H1 (cell line): ENCODE measurements around the gene KSR2.

ENCODE experiments used
- CTCF ChIP-seq, 3 experiments: IDR thresholded peaks; 1 replicate in 2 of 3; 2 replicates in 1 of 3; pipeline versions ENCODE4 v1.5.1 to v1.6.1; 2011; ENCODE audit warnings: low read length in 3 of 3, mild to moderate bottlenecking in 3 of 3, inconsistent platforms in 2 of 3, low read depth in 1 of 3, moderate library complexity in 1 of 3; ENCODE audit not compliant: insufficient read depth in 1 of 3; ENCODE audit errors: control extremely low read depth in 1 of 3
- EP300 ChIP-seq, 2 experiments: IDR thresholded peaks; 1 replicate in 1 of 2; 2 replicates in 1 of 2; pipeline ENCODE4 v1.6.1; 2011 to 2012; ENCODE audit warnings: low read depth in 2 of 2, low read length in 2 of 2, mild to moderate bottlenecking in 2 of 2, borderline replicate concordance in 1 of 2, inconsistent platforms in 1 of 2, moderate library complexity in 1 of 2
- EZH2 ChIP-seq: fragments of 200-600 bp; sonication (generic); IDR thresholded peaks from 2 replicates; pipeline ENCODE4 v1.7.1; 2012; ENCODE audit warnings: low read depth, mild to moderate bottlenecking, moderate library complexity, low read length, inconsistent platforms; ENCODE audit not compliant: severe bottlenecking
- HDAC6 ChIP-seq: IDR thresholded peaks from one replicate; pipeline ENCODE4 v1.7.1; 2012; ENCODE audit warnings: low read depth, mild to moderate bottlenecking, inconsistent platforms, low read length, moderate library complexity
- RAD21 ChIP-seq, 2 experiments: IDR thresholded peaks in 1 of 2; conservative IDR thresholded peaks in 1 of 2; 2 replicates each; pipeline ENCODE4 v1.6.1; 2011; ENCODE audit warnings: low read depth in 2 of 2, low read length in 2 of 2, improper control_type of control experiment in 1 of 2, inconsistent platforms in 1 of 2, mild to moderate bottlenecking in 1 of 2, moderate library complexity in 1 of 2
- USF2 ChIP-seq: IDR thresholded peaks from 2 replicates; pipeline ENCODE4 v1.6.1; 2011; ENCODE audit warnings: low read length, improper control_type of control experiment

GRCh38 chr12:117417004-117417403 lies 551.8 kb downstream of the KSR2 start:
- TF ChIP-seq EZH2 (no peak), CTCF (IDR thresholded peaks at IDR 0.05; ENCODE audit: control extremely low read depth in 1 of 3, insufficient read depth in 1 of 3, low read depth in 1 of 3, low read length in 3 of 3) (no peak), RAD21 (IDR thresholded peaks at IDR 0.05 in 1 of 2, conservative IDR thresholded peaks at IDR 0.05 in 1 of 2; ENCODE audit: low read depth in 2 of 2, low read length in 2 of 2) (no peak), HDAC6 (no peak), EP300 (IDR thresholded peaks at IDR 0.05; ENCODE audit: borderline replicate concordance in 1 of 2, low read depth in 2 of 2, low read length in 2 of 2) (no peak), USF2 (no peak)
